Muscle layer of duodenum (tissue), 2 donors: Measurements from ENCODE around the gene ATIC.

Experiments
- H3K27ac ChIP-seq: one replicate; pipeline ENCODE4 v1.7.0; 2013; ENCODE audit warnings: mild to moderate bottlenecking, low read length
- H3K27me3 ChIP-seq: one replicate; pipeline ENCODE4 v1.7.0; 2013; ENCODE audit warnings: low read depth, mild to moderate bottlenecking, control low read depth, low read length
- H3K36me3 ChIP-seq, 2 donors: one replicate each; pipeline ENCODE4 v1.7.0; 2013; ENCODE audit warnings: low read length in 2 of 2, control low read depth in 1 of 2, mild to moderate bottlenecking in 1 of 2; ENCODE audit not compliant: insufficient read depth in 2 of 2, control insufficient read depth in 1 of 2
- H3K4me1 ChIP-seq, 2 donors: one replicate each; pipeline ENCODE4 v1.7.0; 2013; ENCODE audit warnings: low read length in 2 of 2, mild to moderate bottlenecking in 2 of 2, control low read depth in 1 of 2, moderate library complexity in 1 of 2; ENCODE audit not compliant: insufficient read depth in 2 of 2, control insufficient read depth in 1 of 2
- H3K4me3 ChIP-seq, 2 donors: one replicate each; pipeline ENCODE4 v1.7.0; 2013; ENCODE audit warnings: low read length in 2 of 2, low read depth in 1 of 2, mild to moderate bottlenecking in 1 of 2
- H3K9me3 ChIP-seq, 2 donors: one replicate each; pipeline ENCODE4 v1.7.0; 2013; ENCODE audit warnings: low read length in 2 of 2, control low read depth in 1 of 2, mild to moderate bottlenecking in 1 of 2; ENCODE audit not compliant: control insufficient read depth in 1 of 2
- donor health status: healthy.

ATIC gene

DNA sequence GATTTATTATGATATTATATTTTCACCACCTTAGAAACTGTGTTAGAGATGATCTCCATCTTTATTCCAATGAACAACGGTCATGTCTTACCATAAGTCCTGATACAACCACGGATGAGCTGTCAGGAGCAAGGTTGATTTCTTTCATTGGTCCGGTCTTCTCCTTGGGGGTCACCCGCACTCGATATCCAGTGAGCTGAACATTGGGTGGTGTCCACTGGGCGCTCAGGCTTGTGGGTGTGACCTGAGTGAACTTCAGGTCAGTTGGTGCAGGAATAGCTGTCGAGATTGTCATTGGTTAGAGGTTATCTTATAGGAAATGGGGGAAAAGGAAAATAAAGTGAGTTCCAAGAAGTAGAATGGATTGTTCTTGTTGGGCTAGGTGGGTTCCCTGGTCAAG is 67.2 kb downstream of the ATIC start:
- Histone ChIP-seq H3K4me3 (no peak overlapping the region), H3K27me3 (no peaks in the 10 kb centered on the region), H3K36me3 (peaks cover 75 to 92% of the 10 kb centered on the region in 2 donors), H3K9me3 (no peaks in the 10 kb centered on the region), H3K4me1 (no peaks in the 10 kb centered on the region), H3K27ac (no peak overlapping the region)

DNA sequence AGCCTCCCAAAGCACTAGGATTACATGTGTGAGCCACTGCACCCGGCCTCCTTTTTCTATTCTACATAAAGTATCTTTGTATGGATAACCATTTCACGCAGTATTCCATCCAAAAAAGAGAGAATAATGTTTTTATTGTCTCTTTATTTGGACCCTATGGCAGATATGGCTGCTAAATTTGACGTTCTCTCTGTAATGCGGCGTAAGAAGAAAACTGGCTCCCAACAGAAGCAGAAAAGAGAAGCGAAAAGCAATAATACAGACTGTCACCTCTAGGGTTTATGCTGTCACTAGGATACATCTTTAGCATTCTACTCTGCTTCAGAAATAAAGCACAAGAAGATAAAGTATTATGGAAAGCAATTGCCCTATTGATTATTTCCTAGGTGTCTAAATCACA is 68.1 kb downstream of the ATIC start:
- peaks cover 74 to 92% of the 10 kb centered on the region in 2 donors for H3K36me3 ChIP-seq

DNA sequence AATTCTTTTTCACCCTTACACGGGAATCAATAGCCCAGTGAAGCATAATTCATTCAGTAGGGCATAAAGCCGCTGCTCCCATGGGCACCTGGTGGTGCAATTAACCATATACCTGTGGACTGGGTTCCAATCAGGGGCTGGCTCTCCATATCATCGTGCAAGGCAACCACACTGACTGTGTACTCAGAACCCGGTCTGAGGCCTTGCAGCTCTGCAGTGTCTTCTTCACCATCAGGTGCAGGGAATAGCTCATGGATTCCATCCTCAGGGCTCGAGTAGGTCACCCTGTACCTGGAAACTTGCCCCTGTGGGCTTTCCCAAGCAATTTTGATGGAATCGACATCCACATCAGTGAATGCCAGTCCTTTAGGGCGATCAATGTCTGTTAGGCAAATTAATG is 68.8 kb downstream of the ATIC start:
- Histone ChIP-seq H3K36me3 (peaks cover 67 to 85% of the 10 kb centered on the region in 2 donors), H3K9me3 (no peaks in the 10 kb centered on the region)

More for the DNA sequence above, 68.1 kb downstream of the ATIC start:
- no peak overlapping the region for H3K4me3 ChIP-seq
- no peaks in the 10 kb centered on the region for H3K27me3 ChIP-seq
- H3K4me1 ChIP-seq = no peaks in the 10 kb centered on the region
- H3K27ac ChIP-seq = no peak overlapping the region
- no peaks in the 10 kb centered on the region for H3K9me3 ChIP-seq

DNA sequence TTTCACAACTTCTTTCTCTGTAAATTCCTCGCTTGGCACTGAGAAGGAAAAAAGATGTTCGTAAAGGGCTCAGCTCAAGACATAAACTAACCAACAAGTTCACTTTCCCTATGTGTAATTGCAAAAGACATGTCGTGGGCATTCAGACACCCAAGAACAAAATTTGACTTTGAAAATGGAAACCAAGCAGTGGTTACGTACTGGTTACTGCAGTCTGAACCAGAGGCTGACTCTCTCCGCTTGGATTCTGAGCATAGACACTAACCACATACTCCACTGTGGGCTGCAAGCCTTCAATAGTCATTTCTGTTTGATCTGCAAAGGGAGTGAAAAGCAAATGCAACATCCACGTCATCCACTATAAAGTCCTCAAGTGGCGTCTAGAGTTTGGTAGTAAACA is 70.2 kb downstream of the ATIC start:
- Histone ChIP-seq H3K36me3 (peaks cover 66 to 85% of the 10 kb centered on the region in 2 donors), H3K4me1 (no peaks in the 10 kb centered on the region), H3K27ac (no peak overlapping the region), H3K4me3 (no peak overlapping the region), H3K9me3 (no peaks in the 10 kb centered on the region), H3K27me3 (no peaks in the 10 kb centered on the region)

More for the DNA sequence above, 68.8 kb downstream of the ATIC start:
- Histone ChIP-seq H3K27me3 (no peaks in the 10 kb centered on the region), H3K4me1 (no peaks in the 10 kb centered on the region), H3K4me3 (no peak overlapping the region), H3K27ac (no peak overlapping the region)

DNA sequence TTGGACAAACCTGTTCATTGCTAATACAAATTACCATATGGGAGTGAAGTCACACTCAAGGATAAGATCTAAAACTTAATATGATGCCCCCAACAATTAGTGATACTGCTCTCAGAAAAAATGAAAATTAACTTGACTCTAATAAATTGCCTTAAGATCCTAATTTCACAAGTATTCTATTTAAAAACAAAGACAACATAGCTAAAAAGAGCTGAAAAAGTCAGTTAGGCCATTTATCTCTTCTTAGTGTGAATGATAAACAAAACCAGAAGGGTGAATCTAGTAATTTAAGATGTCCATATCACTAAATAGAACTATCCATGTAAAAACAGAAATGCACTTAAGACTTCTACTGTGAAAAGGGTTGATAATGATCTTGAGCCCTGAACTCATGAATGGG is 70.6 kb downstream of the ATIC start:
- Histone ChIP-seq H3K27ac (no peak overlapping the region), H3K27me3 (no peaks in the 10 kb centered on the region), H3K9me3 (no peaks in the 10 kb centered on the region), H3K4me3 (no peak overlapping the region), H3K4me1 (no peaks in the 10 kb centered on the region), H3K36me3 (peaks cover 66 to 85% of the 10 kb centered on the region in 2 donors)

DNA sequence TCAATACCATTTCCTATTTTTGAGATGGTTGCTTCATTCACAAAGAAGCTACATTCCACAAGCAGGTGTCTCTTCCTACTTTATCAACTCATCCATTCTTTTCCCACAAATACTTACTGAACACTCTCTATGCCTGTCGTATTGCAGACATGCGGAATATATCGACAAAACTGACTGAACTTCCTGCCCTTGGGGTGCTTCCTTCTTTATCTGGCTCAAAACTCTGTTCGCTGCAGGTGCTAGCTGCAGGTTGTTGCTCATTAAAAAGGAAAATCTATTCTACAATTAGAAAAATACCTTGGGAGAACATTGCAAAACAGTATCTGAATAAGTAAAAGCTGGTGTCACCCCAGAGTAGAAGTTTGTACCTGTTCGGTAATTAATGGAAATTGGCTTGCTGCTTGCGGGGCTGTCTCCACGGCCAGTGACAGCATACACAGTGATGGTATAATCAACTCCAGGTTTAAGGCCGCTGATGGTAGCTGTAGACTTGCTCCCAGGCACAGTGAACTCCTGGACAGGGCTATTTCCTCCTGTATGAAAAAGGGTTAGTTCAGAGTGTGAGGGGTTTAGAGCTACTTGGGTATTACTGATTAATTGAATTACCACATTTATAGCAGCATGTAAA is 71.9 kb downstream of the ATIC start:
- Histone ChIP-seq H3K27me3 (no peaks in the 10 kb centered on the region), H3K4me3 (no peak overlapping the region), H3K9me3 (no peaks in the 10 kb centered on the region), H3K4me1 (no peaks in the 10 kb centered on the region), H3K27ac (no peak overlapping the region), H3K36me3 (peaks cover 66 to 82% of the 10 kb centered on the region in 2 donors)

DNA sequence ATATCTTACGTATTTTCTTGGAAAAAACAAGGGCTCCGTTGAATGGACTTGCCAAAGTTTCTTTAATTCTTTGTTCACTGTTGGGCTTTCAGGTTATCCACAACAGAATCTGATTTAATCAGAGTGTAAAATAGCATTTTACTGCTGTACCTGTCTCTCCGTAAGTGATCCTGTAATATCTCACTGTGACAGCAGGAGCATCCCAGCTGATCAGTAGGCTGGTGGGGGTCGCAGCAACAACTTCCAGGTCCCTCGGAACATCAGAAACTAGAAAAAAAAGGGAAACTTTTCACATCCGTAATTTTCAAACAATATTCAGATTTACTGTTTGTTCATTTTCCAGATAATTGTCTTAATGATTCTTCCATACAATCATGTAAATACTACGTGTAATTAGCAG is 72.9 kb downstream of the ATIC start:
- Histone ChIP-seq H3K27ac (no peak overlapping the region), H3K27me3 (no peaks in the 10 kb centered on the region), H3K36me3 (peaks cover 63 to 80% of the 10 kb centered on the region in 2 donors), H3K4me3 (no peak overlapping the region), H3K4me1 (no peaks in the 10 kb centered on the region), H3K9me3 (no peaks in the 10 kb centered on the region)

DNA sequence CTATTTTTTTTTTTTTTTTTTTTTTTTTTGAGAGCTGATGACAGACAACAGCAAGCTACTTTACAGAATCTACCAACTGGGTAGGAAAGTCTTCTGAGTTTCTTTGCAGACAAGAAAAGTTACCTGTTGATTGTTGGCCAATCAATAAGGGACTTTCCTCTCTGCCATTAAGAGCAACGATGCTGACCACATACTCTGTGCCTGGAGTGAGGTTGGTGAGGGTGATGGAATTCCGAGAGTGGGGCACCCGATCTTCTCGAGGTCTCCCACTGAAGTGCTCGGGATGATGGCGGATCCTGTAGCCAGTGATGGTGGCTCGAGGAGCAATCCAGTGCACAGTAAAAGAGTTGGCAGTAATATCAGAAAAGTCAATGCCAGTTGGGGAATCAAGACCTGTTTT is 74.7 kb downstream of the ATIC start:
- H3K27me3 ChIP-seq = no peaks in the 10 kb centered on the region
- no peaks in the 10 kb centered on the region for H3K9me3 ChIP-seq
- no peak overlapping the region for H3K4me3 ChIP-seq
- peaks cover 51 to 80% of the 10 kb centered on the region in 2 donors for H3K36me3 ChIP-seq
- no peaks in the 10 kb centered on the region for H3K4me1 ChIP-seq
- H3K27ac ChIP-seq = no peak overlapping the region

DNA sequence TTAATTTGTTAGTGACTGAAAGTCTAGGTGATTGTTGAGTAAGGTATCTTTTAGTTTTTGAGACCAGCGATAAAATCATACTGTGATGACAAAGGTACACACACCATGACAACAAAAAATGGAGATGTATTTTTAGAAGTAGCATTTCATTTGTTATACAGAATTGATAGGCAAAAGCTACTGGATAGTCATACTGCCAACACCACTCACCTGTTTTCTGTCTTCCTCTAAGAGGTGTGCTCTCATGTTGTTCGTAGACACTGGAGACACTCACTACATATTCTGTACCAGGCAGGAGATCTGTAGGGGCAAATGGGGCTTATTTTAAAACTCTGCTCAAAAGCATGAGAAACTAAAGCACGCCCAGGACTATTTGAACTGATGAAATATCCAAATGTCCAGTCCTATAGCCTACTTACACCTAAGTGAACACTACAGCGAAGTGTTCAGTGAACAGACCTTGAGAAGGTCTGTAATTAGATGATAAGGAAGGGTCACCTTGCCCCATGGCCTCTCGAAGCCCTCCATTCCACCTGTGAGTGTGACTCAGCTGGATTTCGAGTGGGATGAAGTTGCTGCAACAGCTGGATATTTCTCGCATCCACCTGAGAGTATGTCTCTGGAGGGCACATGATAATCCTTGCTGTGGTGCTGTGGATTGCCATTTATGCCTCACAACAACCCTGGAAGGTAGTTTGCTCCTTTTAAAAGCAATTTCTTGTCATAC is 76.3 kb downstream of the ATIC start:
- H3K4me3 ChIP-seq = no peak overlapping the region
- H3K36me3 ChIP-seq = peaks cover 44 to 80% of the 10 kb centered on the region in 2 donors
- no peaks in the 10 kb centered on the region for H3K27me3 ChIP-seq
- H3K4me1 ChIP-seq = no peaks in the 10 kb centered on the region
- no peaks in the 10 kb centered on the region for H3K9me3 ChIP-seq
- no peak overlapping the region for H3K27ac ChIP-seq

DNA sequence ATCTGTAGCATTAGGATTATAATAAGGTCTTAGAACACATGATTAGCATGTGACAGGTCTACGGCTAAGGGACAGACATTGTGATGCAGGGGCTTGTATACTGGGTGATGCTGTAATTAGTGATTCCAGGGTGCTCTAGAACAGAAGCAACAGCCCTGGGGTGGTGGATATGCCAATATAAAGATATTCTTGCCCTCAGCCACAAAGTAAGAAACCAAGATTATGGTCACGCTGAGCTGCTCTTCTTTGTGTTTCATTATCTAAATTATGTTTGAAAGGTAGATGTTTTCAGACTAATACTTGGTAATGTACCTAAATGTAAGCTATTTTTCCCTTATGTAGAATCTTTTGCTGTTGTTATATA is 78.7 kb downstream of the ATIC start:
- no peak overlapping the region for H3K27ac ChIP-seq
- no peaks in the 10 kb centered on the region for H3K27me3 ChIP-seq
- H3K36me3 ChIP-seq = peaks cover 46 to 84% of the 10 kb centered on the region in 2 donors
- H3K4me1 ChIP-seq = no peaks in the 10 kb centered on the region
- no peak overlapping the region for H3K4me3 ChIP-seq
- no peaks in the 10 kb centered on the region for H3K9me3 ChIP-seq

DNA sequence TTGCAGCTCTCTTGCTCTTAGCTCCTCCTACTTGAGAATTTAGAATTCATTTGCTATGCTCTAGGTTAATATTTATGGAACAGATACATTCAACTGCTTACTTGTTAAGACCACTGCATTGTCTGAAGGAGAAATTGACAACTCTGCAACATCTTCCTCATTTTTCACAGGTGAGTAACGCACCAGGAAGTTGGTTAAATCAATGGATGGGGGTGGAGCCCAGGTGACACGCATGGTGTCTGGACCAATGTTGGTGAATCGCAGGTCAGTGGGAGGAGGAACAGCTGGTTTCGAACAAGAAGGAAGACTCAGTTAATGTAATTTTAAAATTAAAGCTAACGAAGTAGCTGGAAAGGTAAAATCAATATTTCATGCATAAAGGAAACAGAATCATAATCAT is 79.7 kb downstream of the ATIC start:
- no peaks in the 10 kb centered on the region for H3K9me3 ChIP-seq
- no peaks in the 10 kb centered on the region for H3K27me3 ChIP-seq

DNA sequence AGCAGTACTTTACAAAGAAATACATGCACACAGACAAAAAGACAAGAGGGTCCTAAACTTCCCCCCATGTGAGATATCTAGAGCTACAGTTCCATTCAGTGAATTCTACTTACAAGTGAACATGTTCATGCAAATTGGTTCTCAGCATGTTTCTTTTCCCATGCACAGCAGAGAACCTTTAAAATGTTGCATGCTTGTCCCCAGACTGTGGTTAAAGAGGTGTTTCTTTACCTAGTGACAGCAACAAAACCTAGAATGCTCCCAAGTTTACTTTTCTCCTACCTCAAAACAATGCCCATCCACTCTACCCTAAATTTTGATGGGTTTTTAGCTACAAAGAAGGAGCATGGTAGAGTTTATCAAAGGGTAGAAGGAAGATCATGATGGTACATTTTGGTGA is 80.3 kb downstream of the ATIC start:
- Histone ChIP-seq H3K27me3 (no peaks in the 10 kb centered on the region), H3K36me3 (peaks cover 46 to 81% of the 10 kb centered on the region in 2 donors), H3K27ac (no peak overlapping the region), H3K4me1 (peaks cover 0 to 3% of the 10 kb centered on the region in 2 donors), H3K4me3 (no peak overlapping the region), H3K9me3 (no peaks in the 10 kb centered on the region)

More for the DNA sequence above, 79.7 kb downstream of the ATIC start:
- H3K4me3 ChIP-seq = no peak overlapping the region
- H3K4me1 ChIP-seq = no peaks in the 10 kb centered on the region
- no peak overlapping the region for H3K27ac ChIP-seq
- H3K36me3 ChIP-seq = peaks cover 48 to 82% of the 10 kb centered on the region in 2 donors
